ENCODE measurements around the gene PRTG. TPM values are rescaled to one million over a fixed set of nuclear protein-coding genes. Genes with fewer than 3 reads are reported as not detected.
"Not testable (repeated sequence)": the region's sequence is repeated elsewhere in the genome, so short reads cannot be mapped to it uniquely, and the experiment has no call there.

PRTG gene
- total RNA-seq, 3 donors from 2014 or later: 0.41 to 2.0 (median 0.78) TPM

- peaks cover 5% of the 10 kb centered on the region for H3K9me3 ChIP-seq
- intact Hi-C loops (cut with DNase I, micrococcal nuclease): no loop called here
- no peaks in the 10 kb centered on the region for H3K4me1 ChIP-seq (ENCODE audit: low read depth)
- ATAC-seq (no peak), DNase-seq (no peak)
- H3K36me3 ChIP-seq (ENCODE audit: low read depth): no peaks in the 10 kb centered on the region
- H3K4me3 ChIP-seq: no peak overlapping the region
- no peak for TF ChIP-seq CTCF (IDR thresholded peaks at IDR 0.05)
Observed at GRCh38 chr15:55601374-55601773, 141.6 kb downstream of the PRTG start.

GRCh38 chr15:55599439-55599838, 143.5 kb downstream of the PRTG start:
- Histone ChIP-seq H3K4me1 (ENCODE audit: low read depth) (no peaks in the 10 kb centered on the region), H3K9me3 (no peaks in the 10 kb centered on the region), H3K4me3 (no peak overlapping the region), H3K36me3 (ENCODE audit: low read depth) (no peaks in the 10 kb centered on the region)
- TF ChIP-seq CTCF (IDR thresholded peaks at IDR 0.05): no peak
- ATAC-seq: no peak
- intact Hi-C loops (cut with DNase I, micrococcal nuclease): no loop called here
- DNase-seq: no peak

- H3K9me3 ChIP-seq; intact Hi-C loops (cut with DNase I, micrococcal nuclease); ATAC-seq; DNase-seq; H3K4me1 ChIP-seq (ENCODE audit: low read depth); H3K4me3 ChIP-seq; H3K36me3 ChIP-seq (ENCODE audit: low read depth): not testable (repeated sequence)
Observed at GRCh38 chr15:55593019-55593418, 149.9 kb downstream of the PRTG start.

- H3K9me3 ChIP-seq: no peaks in the 10 kb centered on the region
- DNase-seq (no peak), ATAC-seq (no peak)
- TF ChIP-seq CTCF (IDR thresholded peaks at IDR 0.05): no peak
- no peaks in the 10 kb centered on the region for H3K4me1 ChIP-seq (ENCODE audit: low read depth)
- intact Hi-C loops (cut with DNase I, micrococcal nuclease): no loop called here
- H3K4me3 ChIP-seq: no peak overlapping the region
- H3K36me3 ChIP-seq (ENCODE audit: low read depth): no peaks in the 10 kb centered on the region
Observed at GRCh38 chr15:55590788-55591187, 152.2 kb downstream of the PRTG start.

GRCh38 chr15:55589287-55589686, 153.7 kb downstream of the PRTG start:
- Histone ChIP-seq H3K4me3 (no peak overlapping the region), H3K9me3 (no peaks in the 10 kb centered on the region), H3K36me3 (ENCODE audit: low read depth) (no peaks in the 10 kb centered on the region), H3K4me1 (ENCODE audit: low read depth) (no peaks in the 10 kb centered on the region)
- TF ChIP-seq CTCF (IDR thresholded peaks at IDR 0.05): no peak
- no peak for ATAC-seq
- intact Hi-C loops (cut with DNase I, micrococcal nuclease): no loop called here
- no peak for DNase-seq

GRCh38 chr15:55588815-55589115, 154.2 kb downstream of the PRTG start:
- Histone ChIP-seq H3K36me3 (ENCODE audit: low read depth) (no peaks in the 10 kb centered on the region), H3K4me1 (ENCODE audit: low read depth) (no peaks in the 10 kb centered on the region), H3K9me3 (no peaks in the 10 kb centered on the region), H3K4me3 (no peak overlapping the region)
- no peak for ATAC-seq
- DNase-seq: no peak
- TF ChIP-seq CTCF (IDR thresholded peaks at IDR 0.05): no peak
- intact Hi-C loops (cut with DNase I, micrococcal nuclease): no loop called here
